KMS-11 (cell line): Measurements from ENCODE around the gene PLXND1.
A peak's percentile ranks its signal among the peaks of the same experiment; 100 is the strongest.

Experiments used
- H2AFZ ChIP-seq: fragments of 200-600 bp; sonication (generic); 2 replicates; pipeline ENCODE4 v1.6.1; 2016; ENCODE audit warnings: antibody characterized with exemption, mixed run types, low read depth
- H3K27ac ChIP-seq: fragments of 200-600 bp; sonication (generic); 2 replicates; pipeline ENCODE4 v1.6.1; 2016; ENCODE audit warnings: mild to moderate bottlenecking, mixed run types
- H3K27me3 ChIP-seq: fragments of 200-600 bp; sonication (generic); 2 replicates; pipeline ENCODE4 v1.6.1; 2017; ENCODE audit warnings: mild to moderate bottlenecking, low read depth, mixed run types, moderate library complexity; ENCODE audit not compliant: insufficient read depth
- H3K36me3 ChIP-seq: fragments of 200-600 bp; sonication (generic); 2 replicates; pipeline ENCODE4 v1.6.1; 2017; ENCODE audit warnings: mild to moderate bottlenecking, mixed run types; ENCODE audit not compliant: insufficient read depth
- H3K4me1 ChIP-seq: fragments of 200-600 bp; sonication (generic); 2 replicates; pipeline ENCODE4 v1.6.1; 2016; ENCODE audit warnings: mild to moderate bottlenecking, low read depth, mixed run types; ENCODE audit not compliant: poor library complexity, severe bottlenecking
- H3K4me2 ChIP-seq: fragments of 200-600 bp; sonication (generic); 2 replicates; pipeline ENCODE4 v1.7.0; 2016; ENCODE audit warnings: mild to moderate bottlenecking, mixed run types
- H3K4me3 ChIP-seq: fragments of 200-600 bp; sonication (generic); IDR thresholded peaks from 2 replicates; pipeline ENCODE4 v1.6.1; 2017; ENCODE audit warnings: low read depth, low read length, mixed read lengths; ENCODE audit not compliant: insufficient read depth
- H3K79me2 ChIP-seq: fragments of 200-600 bp; sonication (generic); 2 replicates; pipeline ENCODE4 v1.6.1; 2016; ENCODE audit warnings: low read depth, mixed run types; ENCODE audit not compliant: insufficient read depth
- H3K9ac ChIP-seq: fragments of 200-600 bp; sonication (generic); 2 replicates; pipeline ENCODE4 v1.6.1; 2016; ENCODE audit warnings: mild to moderate bottlenecking, mixed run types
- H4K20me1 ChIP-seq: fragments of 200-600 bp; sonication (generic); 2 replicates; pipeline ENCODE4 v1.6.1; 2016; ENCODE audit warnings: mild to moderate bottlenecking, mixed run types; ENCODE audit not compliant: insufficient read depth
- CTCF ChIP-seq: fragments of 200-600 bp; sonication (generic); conservative IDR thresholded peaks from 2 replicates; pipeline ENCODE4 v1.6.1; 2017; ENCODE audit warnings: low read depth, mild to moderate bottlenecking, antibody characterized with exemption, low read length, moderate library complexity, mixed read lengths

Gene PLXND1

GRCh38 chr3:129507181-129507831 lies 99.2 kb downstream of the PLXND1 start:
- H2AFZ ChIP-seq: no peak overlapping the region
- H3K79me2 ChIP-seq: no peaks in the 10 kb centered on the region
- TF ChIP-seq CTCF: no peak
- no peaks in the 10 kb centered on the region for H3K36me3 ChIP-seq
- H3K4me1 ChIP-seq: peaks cover 65% of the 10 kb centered on the region
- H3K27ac ChIP-seq: no peak overlapping the region
- H4K20me1 ChIP-seq: no peaks in the 10 kb centered on the region
- no peak overlapping the region for H3K9ac ChIP-seq
- no peaks in the 10 kb centered on the region for H3K27me3 ChIP-seq
- H3K4me2 ChIP-seq: no peak overlapping the region; the same call in 1 of the 2 replicates
- H3K4me3 ChIP-seq: no peak overlapping the region

GRCh38 chr3:129506231-129506742 lies 100.2 kb downstream of the PLXND1 start:
- Histone ChIP-seq H3K27me3 (no peaks in the 10 kb centered on the region), H2AFZ (no peak overlapping the region), H3K9ac (no peak overlapping the region), H4K20me1 (no peaks in the 10 kb centered on the region), H3K79me2 (no peaks in the 10 kb centered on the region), H3K27ac (peak overlapping the region; percentile 84; the same call in 1 of the 2 replicates), H3K4me3 (no peak overlapping the region), H3K4me1 (peaks cover 75% of the 10 kb centered on the region), H3K36me3 (no peaks in the 10 kb centered on the region), H3K4me2 (peak overlapping the region; percentile 75)
- TF ChIP-seq CTCF: no peak

GRCh38 chr3:129505341-129505740 lies 101.1 kb downstream of the PLXND1 start:
- no peaks in the 10 kb centered on the region for H3K36me3 ChIP-seq

More at GRCh38 chr3:129505341-129505740, 101.1 kb downstream of the PLXND1 start:
- no peaks in the 10 kb centered on the region for H3K27me3 ChIP-seq
- no peaks in the 10 kb centered on the region for H3K79me2 ChIP-seq
- H3K4me3 ChIP-seq: no peak overlapping the region
- no peaks in the 10 kb centered on the region for H4K20me1 ChIP-seq
- peak overlapping the region; percentile 84 for H3K27ac ChIP-seq
- H3K4me1 ChIP-seq: peaks cover 80% of the 10 kb centered on the region
- TF ChIP-seq CTCF: no peak
- H3K4me2 ChIP-seq: peak overlapping the region; percentile 75
- H2AFZ ChIP-seq: peak overlapping the region; percentile 29
- peak overlapping the region; percentile 53; the same call in 1 of the 2 replicates for H3K9ac ChIP-seq
